ENCODE measurements around the gene HNRNPDL. TPM values are rescaled to one million over a fixed set of nuclear protein-coding genes. Genes with fewer than 3 reads are reported as not detected.
A peak's percentile ranks its signal among the peaks of the same experiment; 100 is the strongest.

Gene HNRNPDL
- total RNA-seq, 4 donors from 2014 or later: 149 to 313 (median 248) TPM

GRCh38 chr4:82428969-82429727 is 1.1 kb downstream of the HNRNPDL start:
- H3K27me3 ChIP-seq: no peaks in the 10 kb centered on the region
- no peaks in the 10 kb centered on the region for H3K36me3 ChIP-seq
- peak; percentile 61 to 98 (median 96) for TF ChIP-seq CTCF (IDR thresholded peaks at IDR 0.05)
- peak; percentile 80 to 81 for TF ChIP-seq POLR2A (IDR thresholded peaks at IDR 0.05)
- peak overlapping the region; percentile 87 to 88 for H3K4me3 ChIP-seq
- H3K9me3 ChIP-seq: no peaks in the 10 kb centered on the region
- DNase-seq: peak; percentile 88 to 96
- H3K4me1 ChIP-seq: peaks cover 0 to 14% of the 10 kb centered on the region in 2 donors
- intact Hi-C loops (cut with DNase I; ENCODE audit: low total_unique reads): loop anchor here (2.0 kb wide), 1 partner anchor 54 kb away; no protein-coding TSS in a partner anchor
- peak overlapping the region; percentile 93 to 96 for H3K27ac ChIP-seq

- peak overlapping the region; percentile 93 to 96 for H3K27ac ChIP-seq
- TF ChIP-seq POLR2A (IDR thresholded peaks at IDR 0.05) (no peak), CTCF (IDR thresholded peaks at IDR 0.05) (no peak)
- peak overlapping the region; percentile 87 to 88 for H3K4me3 ChIP-seq
- DNase-seq: no peak
- no peaks in the 10 kb centered on the region for H3K9me3 ChIP-seq
- H3K36me3 ChIP-seq: no peaks in the 10 kb centered on the region
- no peaks in the 10 kb centered on the region for H3K27me3 ChIP-seq
- intact Hi-C loops (cut with DNase I; ENCODE audit: low total_unique reads): loop anchor here (2.0 kb wide), 1 partner anchor 54 kb away; no protein-coding TSS in a partner anchor
- H3K4me1 ChIP-seq: peaks cover 0 to 14% of the 10 kb centered on the region in 2 donors
Observed at GRCh38 chr4:82428526-82428968, 1.7 kb downstream of the HNRNPDL start.

GRCh38 chr4:82425478-82425877 is 4.8 kb downstream of the HNRNPDL start:
- Histone ChIP-seq H3K4me1 (peaks cover 0 to 14% of the 10 kb centered on the region in 2 donors), H3K4me3 (no peak overlapping the region), H3K9me3 (no peaks in the 10 kb centered on the region), H3K27me3 (no peaks in the 10 kb centered on the region), H3K27ac (no peak overlapping the region), H3K36me3 (no peaks in the 10 kb centered on the region)
- intact Hi-C loops (cut with DNase I; ENCODE audit: low total_unique reads): no loop called here
- no peak for TF ChIP-seq CTCF (IDR thresholded peaks at IDR 0.05)
- no peak for TF ChIP-seq POLR2A (IDR thresholded peaks at IDR 0.05)
- no peak for DNase-seq

- peaks cover 0 to 14% of the 10 kb centered on the region in 2 donors for H3K4me1 ChIP-seq
- intact Hi-C loops (cut with DNase I; ENCODE audit: low total_unique reads): no loop called here
Observed at GRCh38 chr4:82423245-82424054, 6.8 kb downstream of the HNRNPDL start.

More at GRCh38 chr4:82423245-82424054, 6.8 kb downstream of the HNRNPDL start:
- no peak for DNase-seq
- TF ChIP-seq POLR2A (IDR thresholded peaks at IDR 0.05) (no peak), CTCF (IDR thresholded peaks at IDR 0.05) (no peak)
- Histone ChIP-seq H3K27ac (no peak overlapping the region), H3K4me3 (no peak overlapping the region), H3K36me3 (no peaks in the 10 kb centered on the region), H3K27me3 (no peaks in the 10 kb centered on the region), H3K9me3 (no peaks in the 10 kb centered on the region)
